Measurements from ENCODE around the gene ARMCX4. TPM values are rescaled to one million over a fixed set of nuclear protein-coding genes. Genes with fewer than 3 reads are reported as not detected.

ARMCX4 gene
- total RNA-seq = 4.1 and 4.8 TPM in 2 replicates

GRCh38 chrX:101485212-101485949, at the start of gene ARMCX4:
Gene ARMCX4, plus strand, starts transcription at chrX:101485456. Its CDS starts 3,134 bp downstream, at chrX:101488590.

Other genes with a start within 250 kb of the ARMCX4 start
- 0.37 and 0.43 TPM in 2 replicates for gene TAF7L, start 194.1 kb upstream of the ARMCX4 start, total RNA-seq
- gene TIMM8A, start 136.7 kb upstream of the ARMCX4 start, total RNA-seq = 2.1 and 2.6 TPM in 2 replicates
- not detected in 2 replicates for gene BTK, start 99.3 kb upstream of the ARMCX4 start, total RNA-seq
- gene RPL36A, start 94.4 kb upstream of the ARMCX4 start, total RNA-seq = 507 and 859 TPM in 2 replicates
- gene GLA, start 77.5 kb upstream of the ARMCX4 start, total RNA-seq = 23.6 and 25.3 TPM in 2 replicates
- gene HNRNPH2, start 77.2 kb upstream of the ARMCX4 start, total RNA-seq = 87.5 and 102 TPM in 2 replicates
- 49.4 and 60.6 TPM in 2 replicates for gene ARMCX1, start 65.1 kb downstream of the ARMCX4 start, total RNA-seq
- 25.2 and 29.9 TPM in 2 replicates for gene ARMCX6, start 132.5 kb downstream of the ARMCX4 start, total RNA-seq
- 61.2 and 90.8 TPM in 2 replicates for gene ARMCX3, start 137.7 kb downstream of the ARMCX4 start, total RNA-seq
- 76.7 and 109 TPM in 2 replicates for gene ARMCX2, start 174.4 kb downstream of the ARMCX4 start, total RNA-seq